Fibroblast of lung (primary cell): ENCODE results near the gene JADE2.
"Not testable (repeated sequence)": the region's sequence is repeated elsewhere in the genome, so short reads cannot be mapped to it uniquely, and the experiment has no call there.

Source experiments
- EZH2 ChIP-seq: IDR thresholded peaks from 2 replicates; pipeline ENCODE4 v1.5.1; 2012; ENCODE audit warnings: low read length, control low read depth, mild to moderate bottlenecking; ENCODE audit errors: missing control alignments
- TF ChIP-seq, protein P1 (sequence below), 2 donors: IDR thresholded peaks in 1 of 2; conservative IDR thresholded peaks in 1 of 2; 1 replicate in 1 of 2; 2 replicates in 1 of 2; pipeline ENCODE4 v1.5.1; 2011 to 2012; ENCODE audit warnings: low read length in 2 of 2, control low read depth in 1 of 2, inconsistent platforms in 1 of 2, low read depth in 1 of 2, mild to moderate bottlenecking in 1 of 2

DNA sequence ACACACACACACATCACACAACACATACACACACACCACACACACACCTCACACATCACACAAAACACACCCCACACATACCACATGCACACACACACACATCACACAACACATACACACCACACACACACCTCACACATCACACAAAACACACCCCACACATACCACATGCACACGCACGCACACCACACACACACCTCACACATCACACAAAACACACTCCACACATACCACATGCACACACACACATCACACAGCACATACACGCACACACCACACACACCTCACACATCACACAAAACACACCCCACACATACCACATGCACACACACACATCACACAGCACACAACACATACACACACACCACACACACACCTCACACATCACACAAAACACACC lies 31.1 kb downstream of the JADE2 start:
- TF ChIP-seq EZH2 = not testable (repeated sequence)
- TF ChIP-seq, protein P1, sequence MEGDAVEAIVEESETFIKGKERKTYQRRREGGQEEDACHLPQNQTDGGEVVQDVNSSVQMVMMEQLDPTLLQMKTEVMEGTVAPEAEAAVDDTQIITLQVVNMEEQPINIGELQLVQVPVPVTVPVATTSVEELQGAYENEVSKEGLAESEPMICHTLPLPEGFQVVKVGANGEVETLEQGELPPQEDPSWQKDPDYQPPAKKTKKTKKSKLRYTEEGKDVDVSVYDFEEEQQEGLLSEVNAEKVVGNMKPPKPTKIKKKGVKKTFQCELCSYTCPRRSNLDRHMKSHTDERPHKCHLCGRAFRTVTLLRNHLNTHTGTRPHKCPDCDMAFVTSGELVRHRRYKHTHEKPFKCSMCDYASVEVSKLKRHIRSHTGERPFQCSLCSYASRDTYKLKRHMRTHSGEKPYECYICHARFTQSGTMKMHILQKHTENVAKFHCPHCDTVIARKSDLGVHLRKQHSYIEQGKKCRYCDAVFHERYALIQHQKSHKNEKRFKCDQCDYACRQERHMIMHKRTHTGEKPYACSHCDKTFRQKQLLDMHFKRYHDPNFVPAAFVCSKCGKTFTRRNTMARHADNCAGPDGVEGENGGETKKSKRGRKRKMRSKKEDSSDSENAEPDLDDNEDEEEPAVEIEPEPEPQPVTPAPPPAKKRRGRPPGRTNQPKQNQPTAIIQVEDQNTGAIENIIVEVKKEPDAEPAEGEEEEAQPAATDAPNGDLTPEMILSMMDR (conservative IDR thresholded peaks at IDR 0.05 in 1 of 2, IDR thresholded peaks at IDR 0.05 in 1 of 2; ENCODE audit: low read depth in 1 of 2, low read length in 2 of 2) = not testable (repeated sequence)
